Kidney tubule cell (primary cell): ENCODE data around the gene FN3KRP.

Source experiments
- DNase-seq: peaks from one replicate; pipeline ENCODE4 v3.0.0-alpha.2; 2018; ENCODE audit warnings: low spot score

FN3KRP gene, protein sequence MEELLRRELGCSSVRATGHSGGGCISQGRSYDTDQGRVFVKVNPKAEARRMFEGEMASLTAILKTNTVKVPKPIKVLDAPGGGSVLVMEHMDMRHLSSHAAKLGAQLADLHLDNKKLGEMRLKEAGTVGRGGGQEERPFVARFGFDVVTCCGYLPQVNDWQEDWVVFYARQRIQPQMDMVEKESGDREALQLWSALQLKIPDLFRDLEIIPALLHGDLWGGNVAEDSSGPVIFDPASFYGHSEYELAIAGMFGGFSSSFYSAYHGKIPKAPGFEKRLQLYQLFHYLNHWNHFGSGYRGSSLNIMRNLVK

DNA sequence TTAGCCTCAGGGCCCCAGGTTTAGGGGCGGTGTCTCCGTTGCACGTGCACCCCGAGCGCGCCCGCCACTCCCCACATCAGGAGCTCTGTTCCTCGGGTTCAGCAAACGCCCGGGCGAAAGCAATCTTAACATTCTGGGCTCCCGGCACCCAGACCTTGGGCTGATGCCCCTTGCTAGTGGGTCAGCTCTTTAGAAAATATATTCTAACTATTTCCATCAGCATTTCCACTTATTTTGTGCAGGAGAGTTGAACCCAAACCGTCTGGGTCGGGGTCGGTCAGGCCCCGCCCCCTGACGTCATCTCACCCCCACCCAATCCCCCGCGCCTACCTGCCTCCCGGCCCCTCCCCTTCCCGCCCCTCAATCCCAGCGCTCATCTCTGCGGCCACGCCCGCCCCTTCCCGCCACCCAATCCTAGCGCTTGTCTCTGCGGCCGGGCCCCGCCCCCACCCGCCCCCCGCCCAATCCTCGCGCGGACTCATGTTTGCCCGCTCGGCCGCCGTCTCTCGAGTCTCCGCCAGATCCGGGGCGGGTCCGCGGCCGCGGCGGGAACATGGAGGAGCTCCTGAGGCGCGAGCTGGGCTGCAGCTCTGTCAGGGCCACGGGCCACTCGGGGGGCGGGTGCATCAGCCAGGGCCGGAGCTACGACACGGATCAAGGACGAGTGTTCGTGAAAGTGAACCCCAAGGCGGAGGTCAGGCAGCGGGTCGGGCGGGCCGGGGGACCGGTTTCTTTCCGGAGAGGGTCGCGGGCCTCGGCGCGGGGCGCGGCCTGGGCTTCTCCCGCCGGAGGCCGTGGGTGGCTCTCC, at the start of gene FN3KRP:
Gene FN3KRP, plus strand, starts transcription at position 504 of the 808 bp plus-strand sequence. Its CDS starts 50 bp downstream, at position 554.
- DNase-seq: peak; percentile 90

DNA sequence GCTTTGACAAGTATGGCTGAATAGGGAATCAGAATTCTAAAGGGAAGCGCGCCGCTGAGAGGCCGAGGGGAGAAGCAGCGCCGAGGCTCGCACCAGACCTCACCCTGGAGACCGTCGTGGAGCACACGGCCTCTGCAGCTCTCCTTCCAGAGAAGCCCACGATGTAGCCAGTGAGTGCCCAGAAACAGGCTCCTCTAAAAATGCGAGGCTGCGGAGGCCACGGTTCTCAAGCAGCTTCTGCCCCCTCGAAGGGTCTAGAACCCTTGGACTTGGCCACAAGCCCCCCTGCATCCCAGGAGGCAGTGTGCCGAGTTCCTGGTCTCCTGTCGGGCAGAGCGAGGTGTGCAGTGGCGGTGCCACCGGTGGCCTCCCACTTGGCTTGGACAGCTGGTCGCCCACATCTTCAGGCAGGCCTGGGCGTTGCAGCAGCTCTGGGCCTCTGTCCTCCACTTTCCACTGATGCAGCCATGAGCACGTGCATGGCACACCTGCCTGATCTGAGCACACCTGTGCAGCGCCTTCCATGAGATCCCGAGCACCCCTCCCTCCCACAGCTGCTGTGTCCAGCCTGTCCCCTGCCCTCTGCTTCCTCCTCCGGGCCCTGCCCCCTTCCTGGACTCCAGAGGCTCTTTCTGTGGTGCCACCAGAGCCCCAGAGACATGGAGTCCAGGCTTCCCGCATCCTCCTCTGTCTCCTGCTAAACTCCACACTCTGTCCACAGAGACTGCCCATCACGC, 49.4 kb upstream of the FN3KRP start:
- DNase-seq: no peak

DNA sequence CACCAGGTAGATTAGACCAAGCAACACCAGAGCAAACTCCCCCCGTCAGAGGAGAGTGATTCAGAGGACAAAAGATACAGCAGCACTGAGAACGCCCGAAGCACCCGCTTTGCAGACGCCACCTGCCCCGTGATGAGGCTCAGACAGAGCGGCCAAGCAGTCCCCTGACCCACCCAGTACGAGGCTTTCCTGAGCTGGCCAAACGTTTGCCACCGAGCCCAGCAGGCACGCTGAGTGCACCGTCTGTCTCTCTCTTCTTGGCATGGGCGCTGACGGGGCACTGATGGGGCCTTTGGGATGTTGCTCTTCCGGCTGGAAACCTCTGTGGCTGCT, 48.9 kb upstream of the FN3KRP start:
- no peak for DNase-seq

DNA sequence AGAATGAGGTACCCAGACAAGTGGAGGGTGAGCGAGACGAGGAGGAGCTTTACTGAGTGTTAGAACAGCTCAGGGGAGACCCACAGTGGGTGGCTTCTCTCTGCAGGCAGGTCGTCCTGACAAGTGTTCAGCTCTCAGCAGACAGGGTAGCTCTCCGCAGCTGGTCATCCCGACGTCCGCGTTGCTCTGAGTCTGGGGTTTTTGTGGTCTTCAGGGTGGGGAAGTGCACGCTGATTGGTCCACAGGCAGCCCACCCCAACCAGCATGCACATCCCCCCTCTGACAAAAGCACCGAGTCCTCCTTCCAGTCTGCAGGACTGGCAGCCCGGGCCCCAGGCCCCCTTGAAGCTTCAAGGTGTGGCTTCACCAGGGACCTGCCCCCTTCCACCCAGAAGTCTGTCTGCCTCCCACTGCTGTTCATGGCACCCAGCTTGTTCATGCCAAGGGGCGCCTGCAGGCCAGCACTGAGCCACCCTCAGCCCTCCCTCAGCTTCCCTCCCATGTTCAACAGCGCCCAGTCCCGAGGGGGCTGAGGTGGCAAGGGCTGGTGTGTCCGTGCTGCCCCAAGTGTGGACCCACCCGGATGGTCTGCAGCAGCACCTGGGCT, 48.4 kb upstream of the FN3KRP start:
- DNase-seq: no peak

DNA sequence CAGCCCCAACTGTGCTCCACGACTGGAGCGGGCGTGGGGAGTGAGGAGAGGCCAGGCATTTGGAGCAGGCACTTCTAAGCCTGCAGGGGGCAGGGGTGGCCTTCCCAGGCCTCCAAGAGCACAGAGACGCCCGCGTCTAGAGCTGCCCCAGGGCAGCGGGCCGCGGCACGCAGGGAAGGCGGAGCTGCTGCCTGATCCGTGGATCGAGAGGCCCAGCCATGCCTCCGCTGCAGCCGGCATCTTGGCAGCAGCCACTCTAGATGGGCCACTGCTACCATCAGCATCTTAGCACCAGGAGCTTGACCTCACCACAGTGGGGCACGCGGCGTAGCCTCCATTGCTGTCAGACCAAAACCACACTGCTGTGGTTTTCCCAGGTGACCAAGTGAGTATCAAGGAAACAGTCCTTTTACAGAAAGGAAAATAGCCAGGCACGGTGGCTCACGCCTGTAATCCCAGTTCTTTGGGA, 47.8 kb upstream of the FN3KRP start:
- DNase-seq: peak; percentile 84

DNA sequence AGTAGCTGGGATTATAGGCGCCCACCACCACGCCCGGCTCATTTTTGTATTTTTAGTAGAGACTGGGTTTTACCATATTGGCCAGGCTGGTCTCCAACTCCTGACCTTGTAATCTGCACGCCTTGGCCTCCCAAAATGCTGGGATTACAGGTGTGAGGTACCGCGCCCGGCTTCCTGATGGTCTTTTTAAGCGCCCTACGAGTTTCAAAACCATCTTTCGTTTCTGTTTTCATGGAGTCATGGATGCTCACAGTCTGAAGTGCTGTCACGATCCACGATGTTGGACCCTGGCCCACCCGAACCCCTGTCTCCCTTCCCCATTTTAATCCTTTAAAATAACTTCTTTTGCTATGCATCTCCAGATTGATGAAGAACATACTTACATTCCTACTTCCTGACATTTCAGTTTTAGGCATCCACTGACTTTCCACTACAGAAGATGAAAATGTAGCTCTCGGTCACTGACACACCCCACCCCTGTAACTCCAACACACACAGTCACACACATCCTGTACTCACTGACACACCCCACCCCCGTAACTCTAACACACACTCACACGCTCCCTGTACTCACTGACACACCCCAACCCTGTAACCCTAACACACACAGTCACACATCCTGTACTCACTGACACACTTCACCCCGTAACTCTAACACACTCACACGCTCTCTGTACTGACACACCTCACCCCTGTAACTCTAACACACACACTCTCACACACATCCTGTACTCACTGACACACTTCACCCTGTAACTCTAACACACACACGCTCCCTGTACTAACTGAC, 45.6 kb upstream of the FN3KRP start:
- DNase-seq: no peak

DNA sequence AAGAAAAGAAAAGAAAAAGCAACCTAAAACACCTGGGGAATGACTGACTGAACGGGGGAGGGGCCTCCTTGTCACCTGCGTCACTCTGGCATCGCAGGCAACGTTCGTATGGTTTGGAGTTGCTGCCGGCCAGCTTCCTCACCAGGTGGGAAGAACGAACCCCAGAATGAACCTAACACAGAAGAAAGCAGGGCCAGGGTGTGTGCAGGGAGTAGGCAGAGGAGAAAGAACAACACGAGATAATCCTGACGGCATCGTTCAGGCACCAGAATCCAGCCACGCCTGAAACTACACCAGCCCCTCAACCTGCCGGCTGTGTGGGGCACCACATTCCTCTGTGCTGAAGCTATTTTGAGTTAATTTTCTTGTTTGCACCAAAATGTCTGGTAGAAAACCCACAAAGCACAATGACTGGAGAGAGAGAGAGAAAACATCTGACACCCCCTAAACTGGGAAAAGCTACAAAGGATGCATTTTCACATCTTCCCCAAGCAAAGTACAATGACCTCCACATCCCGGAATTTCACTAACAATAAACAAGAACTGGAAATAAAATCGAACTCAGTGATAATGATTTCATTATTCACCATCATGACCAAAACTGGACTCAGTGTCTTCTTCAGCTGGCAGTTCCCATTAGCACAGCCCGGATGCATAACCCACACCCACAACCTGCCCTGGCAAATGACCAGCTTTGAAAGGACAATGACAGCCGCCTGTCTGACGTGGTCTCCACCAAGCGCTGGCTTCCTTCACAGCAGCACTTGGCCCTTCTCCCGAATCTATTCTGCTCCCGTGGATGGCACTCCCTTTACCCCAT, 41.6 kb upstream of the FN3KRP start:
- no peak for DNase-seq

DNA sequence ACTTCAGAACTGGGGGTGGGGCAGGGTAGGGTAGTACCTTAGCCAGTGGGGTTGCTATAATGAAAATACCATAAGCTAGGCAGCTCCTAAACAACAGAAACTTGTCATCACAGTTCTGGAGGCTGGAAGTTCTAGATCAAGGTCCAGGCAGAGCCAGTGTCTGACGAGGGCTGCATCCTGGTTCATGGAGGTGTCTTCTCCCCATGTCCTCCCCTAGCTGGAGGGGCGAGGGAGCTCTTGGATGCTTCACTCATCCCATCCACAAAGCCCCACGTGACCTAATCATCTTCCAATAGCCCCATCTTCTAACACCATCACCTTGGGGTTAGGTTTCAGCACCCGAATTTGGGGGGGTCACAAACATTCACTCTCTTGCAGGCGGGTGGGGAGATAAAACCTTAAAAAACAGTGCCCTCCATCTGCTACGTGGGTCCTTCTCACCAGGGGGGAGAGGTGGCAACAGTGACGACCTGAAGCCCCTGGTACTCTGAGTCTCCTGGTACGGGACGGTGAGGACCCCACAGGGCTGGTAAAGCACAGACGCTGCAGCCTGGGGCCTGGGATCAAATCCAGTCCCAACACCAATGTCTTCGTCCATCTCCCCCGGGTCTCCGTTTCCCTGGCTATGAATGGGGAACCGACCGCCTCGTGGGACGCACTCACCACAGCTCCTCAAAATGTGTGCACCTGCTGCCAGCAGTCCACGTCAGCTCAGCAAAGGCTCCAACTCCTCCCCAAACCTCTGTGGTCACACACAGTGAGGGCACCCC, 40.8 kb upstream of the FN3KRP start:
- no peak for DNase-seq

DNA sequence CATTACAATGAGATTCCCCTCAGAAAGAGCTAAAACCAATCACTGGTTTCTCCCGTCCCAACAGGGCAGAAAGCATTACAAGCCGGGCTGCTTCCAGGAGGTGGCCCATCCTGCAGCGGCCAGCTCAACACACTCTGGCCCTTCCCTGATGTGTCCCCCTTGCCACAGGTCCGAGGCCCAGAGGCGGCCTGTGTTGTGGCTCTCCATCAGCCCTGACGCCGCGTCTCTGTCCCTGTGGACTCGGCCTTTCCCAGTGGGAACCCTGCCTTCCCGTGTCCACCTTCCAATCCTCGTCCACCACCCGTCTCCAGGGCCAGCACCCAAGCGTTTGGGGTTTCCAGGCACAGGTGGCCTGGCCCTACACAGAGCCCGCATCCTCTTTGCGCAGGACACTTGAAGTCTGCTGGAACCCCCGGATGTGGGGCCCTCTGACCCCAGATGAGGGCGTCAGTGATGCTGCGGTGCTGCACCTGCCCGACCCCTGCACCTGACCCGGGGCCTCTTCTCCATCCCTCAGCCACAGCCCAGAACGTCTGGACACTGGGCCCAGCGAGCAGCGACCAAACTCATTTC, 39.1 kb upstream of the FN3KRP start:
- no peak for DNase-seq

DNA sequence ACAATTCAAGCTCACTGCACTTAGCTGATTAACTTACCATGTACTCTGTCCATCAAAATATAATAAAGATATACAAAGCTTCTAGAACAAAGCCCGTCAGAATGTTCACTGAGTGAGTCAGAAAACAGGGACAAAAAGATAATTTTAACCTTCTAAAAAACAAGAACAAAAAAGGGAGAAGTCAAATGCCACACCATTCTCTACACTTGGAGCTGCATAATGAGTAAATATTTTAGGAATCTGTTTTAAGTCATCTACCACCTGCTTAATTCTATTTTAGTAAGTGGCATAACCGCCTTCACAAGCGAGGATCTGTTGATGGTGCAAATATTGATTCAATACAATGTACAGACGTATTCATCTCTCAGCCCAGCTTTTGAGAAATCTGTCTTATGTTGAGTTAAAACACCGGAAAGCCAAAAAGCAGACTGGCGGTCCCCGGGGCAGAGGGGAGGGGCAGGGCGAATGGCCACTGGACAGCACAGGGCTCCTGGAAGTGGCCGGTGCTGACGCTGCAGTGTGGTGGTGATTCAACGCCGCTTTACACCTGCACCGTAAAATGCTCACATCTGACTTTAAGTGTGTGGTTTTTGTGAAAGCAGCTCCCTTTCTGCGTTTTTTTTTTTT, 38.1 kb upstream of the FN3KRP start:
- DNase-seq: no peak

DNA sequence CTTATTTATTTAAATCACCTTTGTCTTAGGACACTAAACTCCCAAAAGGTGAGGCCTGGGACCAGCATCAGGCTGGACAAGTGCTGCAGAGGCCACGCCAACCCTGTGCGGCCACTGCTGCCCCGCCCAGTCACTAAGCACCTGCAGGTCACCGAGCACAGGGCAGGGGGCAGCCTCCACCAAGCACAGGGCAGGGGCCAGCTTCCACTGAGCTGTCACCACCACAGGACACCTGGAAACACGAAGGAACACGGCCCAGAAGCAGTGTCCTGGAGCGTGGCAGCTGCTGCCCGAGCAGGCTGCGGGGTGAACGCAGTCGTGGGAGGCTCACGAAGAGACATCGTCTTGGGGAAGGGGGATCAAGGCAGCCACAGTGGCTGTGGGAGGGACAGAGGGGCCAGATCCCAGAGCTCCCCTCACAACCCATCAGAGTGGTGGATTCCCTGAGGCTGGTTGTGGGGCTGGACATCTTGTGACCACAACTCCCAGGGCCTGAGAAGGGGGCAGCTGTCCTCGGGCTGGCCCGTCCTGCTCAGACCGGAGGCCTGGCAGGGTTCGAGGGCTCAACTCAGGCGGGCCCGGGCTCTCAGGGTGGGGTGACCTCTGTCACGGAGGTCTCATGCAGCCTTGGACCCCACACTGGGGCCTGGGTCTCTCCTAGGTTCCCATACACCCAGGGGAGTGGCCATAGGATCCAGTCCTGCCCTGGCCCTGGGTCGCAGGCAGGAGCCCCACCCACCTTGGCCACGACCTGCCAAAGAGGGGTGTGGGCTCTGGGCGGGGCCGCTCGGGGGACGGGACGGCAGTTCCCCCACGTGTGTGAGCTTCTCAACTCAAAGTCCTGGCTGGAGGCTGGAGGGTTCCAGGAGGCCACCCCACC, 36.7 kb upstream of the FN3KRP start:
- no peak for DNase-seq

DNA sequence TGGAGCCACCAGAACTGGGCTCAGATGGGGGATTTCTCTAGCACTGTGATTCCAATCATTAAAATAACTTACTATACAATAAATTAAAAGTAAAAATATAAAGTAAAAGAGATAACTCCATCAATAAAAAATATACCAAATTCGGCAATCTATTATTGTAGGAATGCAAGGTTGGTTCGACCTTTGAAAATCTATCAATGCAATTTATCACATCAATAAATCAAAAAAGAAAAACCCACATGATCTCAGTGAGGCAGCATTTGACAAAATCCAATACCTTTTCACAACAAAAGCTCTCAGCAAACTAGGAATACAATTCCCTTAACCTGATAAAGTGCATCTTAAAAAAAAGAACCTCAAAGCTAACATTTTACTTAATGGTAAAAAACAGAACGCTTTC, 35.0 kb upstream of the FN3KRP start:
- DNase-seq: no peak

DNA sequence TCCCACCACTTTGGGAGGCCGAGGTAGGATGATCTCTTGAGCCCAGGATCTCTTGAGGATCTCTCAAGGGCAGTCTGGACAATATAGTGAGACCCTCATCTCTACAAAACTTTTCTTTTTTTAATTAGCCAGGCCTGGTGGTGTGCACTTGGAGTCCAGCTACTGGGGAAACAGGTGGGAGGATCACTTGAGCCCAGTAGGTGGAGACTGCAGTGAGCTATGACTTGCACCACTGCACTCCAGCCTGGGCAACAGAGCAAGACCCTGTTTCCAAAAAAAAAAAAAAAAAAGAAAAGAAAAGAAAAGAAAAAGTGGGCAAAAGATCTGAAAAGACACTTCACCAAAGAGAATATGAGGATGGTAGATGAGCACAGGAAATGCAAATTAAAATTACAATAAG, 33.0 kb upstream of the FN3KRP start:
- no peak for DNase-seq

DNA sequence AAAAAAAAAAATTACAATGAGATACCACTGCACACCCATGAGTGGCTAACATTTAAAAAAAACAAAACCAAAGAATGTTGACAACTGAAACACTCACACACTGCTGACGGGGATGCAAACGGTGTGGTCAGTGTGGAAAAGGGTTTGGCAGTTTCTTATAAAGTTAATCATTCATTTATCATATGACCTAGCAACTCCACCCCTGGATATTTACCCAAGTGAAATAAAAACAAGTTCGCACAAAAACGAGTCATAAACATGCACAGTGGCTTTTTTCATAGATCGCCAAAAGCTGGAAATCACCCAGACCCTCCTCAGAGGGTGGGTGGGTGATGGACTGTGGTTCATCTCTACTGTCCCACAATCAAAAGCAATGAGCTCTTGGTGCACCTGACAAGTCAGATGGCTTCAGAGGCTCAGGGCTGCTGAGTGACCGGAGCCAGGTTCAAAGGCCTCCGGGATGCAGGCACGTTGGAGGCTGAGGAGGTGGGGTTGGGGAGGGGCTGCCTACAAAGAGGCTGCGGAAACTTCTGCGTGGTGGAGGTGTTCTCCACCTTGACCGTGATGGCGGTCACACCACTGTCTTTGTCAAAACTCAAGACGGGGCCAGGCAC, 32.2 kb upstream of the FN3KRP start:
- DNase-seq: peak; percentile 93

DNA sequence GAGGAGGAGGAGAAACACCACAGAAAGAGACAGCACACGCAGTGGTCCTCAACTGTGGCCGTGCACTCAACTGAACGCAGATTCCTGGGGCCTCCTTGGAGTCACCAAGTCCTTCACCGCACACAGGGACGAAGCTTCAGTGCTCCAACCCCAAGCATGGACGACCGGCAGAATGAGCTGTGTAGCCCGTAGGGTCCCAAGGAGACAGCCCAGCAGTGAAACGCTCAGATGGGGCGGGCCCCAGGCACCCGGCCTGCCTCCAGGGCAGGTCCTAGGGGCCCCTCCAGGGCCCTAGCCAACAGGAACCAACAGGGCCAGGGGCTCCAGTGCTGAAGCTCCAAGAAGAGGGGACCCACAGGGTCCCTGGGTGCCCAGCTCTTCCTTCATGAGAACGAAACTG, 31.2 kb upstream of the FN3KRP start:
- DNase-seq: no peak

DNA sequence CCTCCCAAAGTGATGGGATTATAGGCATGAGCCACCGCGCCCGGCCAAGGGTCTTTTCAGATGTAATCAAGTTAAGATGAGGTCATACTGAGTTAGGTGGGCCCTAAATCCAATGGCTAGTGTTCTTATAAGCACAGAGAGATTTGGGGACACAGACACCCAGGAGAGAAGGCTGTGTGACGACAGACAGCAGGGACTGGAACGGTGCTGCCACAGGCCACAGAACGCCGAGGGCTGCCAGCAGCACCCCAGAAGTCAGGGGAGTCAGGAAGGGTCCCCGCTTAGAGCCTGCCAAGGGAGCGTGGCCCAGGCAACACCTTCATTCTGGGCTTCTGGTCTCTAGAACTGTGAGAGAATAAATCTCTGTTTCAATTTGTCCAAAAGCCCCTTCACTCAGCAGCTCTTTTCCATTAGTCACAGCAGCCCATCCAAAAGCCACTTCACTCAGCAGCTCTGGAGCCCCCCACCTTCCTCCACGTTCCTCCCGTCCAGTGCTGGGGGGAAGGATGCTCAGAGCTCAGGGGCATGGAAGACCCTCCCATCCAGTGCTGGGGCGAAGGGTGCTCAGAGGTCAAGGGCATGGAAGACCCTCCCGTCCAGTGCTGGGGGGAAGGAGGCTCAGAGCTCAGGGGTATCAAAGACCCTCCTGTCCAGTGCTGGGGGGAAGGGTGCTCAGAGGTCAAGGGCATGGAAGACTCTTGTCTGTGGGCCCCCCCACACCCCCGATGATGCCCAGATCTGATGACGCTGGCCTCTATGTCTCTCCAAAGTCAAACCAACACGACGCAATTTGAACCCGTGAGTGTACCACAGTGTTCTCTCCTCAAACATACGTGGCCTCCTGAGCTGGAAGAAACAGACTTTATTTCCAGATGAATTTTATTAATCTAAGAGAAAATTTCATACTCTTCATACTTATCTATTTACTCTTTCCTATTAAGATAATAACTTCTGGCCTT, 29.9 kb upstream of the FN3KRP start:
- no peak for DNase-seq
